Measurements from ENCODE around the gene ZNF438. TPM values are rescaled to one million over a fixed set of nuclear protein-coding genes. Genes with fewer than 3 reads are reported as not detected.

The ZNF438 gene
- total and polyA plus RNA-seq, 9 donors = 6.2 to 12.7 (median 7.1) TPM

DNA sequence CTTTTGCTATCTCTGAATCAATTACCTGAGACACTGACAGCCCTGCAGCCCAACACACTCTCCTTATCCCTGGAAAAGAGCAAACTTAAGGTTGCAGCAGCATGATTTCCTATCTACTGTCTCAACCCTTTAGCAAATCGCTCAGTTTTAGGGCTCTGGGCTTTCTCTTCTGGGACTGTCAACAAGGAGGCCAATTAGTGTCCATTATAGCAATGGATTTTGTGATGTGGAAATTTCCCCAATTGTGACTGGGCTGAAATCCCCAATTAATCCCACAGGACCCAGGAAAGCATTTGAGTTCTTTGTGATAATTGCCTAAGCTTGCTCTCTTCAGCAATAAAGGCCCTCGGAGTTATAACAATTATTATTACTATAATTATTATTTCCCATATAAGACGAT lies 197.0 kb downstream of the ZNF438 start:
- Histone ChIP-seq H3K27me3 (no peaks in the 10 kb centered on the region), H3K4me1 (ENCODE audit: insufficient read depth) (peaks cover 9% of the 10 kb centered on the region), H3K4me3 (no peak overlapping the region), H3K36me3 (no peaks in the 10 kb centered on the region), H3K27ac (no peak overlapping the region), H3K9me3 (no peaks in the 10 kb centered on the region)
- intact Hi-C loops (cut with DNase I) = no loop called here
- TF ChIP-seq, protein P1, sequence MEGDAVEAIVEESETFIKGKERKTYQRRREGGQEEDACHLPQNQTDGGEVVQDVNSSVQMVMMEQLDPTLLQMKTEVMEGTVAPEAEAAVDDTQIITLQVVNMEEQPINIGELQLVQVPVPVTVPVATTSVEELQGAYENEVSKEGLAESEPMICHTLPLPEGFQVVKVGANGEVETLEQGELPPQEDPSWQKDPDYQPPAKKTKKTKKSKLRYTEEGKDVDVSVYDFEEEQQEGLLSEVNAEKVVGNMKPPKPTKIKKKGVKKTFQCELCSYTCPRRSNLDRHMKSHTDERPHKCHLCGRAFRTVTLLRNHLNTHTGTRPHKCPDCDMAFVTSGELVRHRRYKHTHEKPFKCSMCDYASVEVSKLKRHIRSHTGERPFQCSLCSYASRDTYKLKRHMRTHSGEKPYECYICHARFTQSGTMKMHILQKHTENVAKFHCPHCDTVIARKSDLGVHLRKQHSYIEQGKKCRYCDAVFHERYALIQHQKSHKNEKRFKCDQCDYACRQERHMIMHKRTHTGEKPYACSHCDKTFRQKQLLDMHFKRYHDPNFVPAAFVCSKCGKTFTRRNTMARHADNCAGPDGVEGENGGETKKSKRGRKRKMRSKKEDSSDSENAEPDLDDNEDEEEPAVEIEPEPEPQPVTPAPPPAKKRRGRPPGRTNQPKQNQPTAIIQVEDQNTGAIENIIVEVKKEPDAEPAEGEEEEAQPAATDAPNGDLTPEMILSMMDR (IDR thresholded peaks at IDR 0.05) = no peak
- no peak for TF ChIP-seq POLR2A (IDR thresholded peaks at IDR 0.05)
- no peak for TF ChIP-seq EP300 (IDR thresholded peaks at IDR 0.05)
- DNase-seq = no peak
- 91 to 97% (median 95%) methylated on average over 3 of the region's 3 CpGs for WGBS, 3 donors

DNA sequence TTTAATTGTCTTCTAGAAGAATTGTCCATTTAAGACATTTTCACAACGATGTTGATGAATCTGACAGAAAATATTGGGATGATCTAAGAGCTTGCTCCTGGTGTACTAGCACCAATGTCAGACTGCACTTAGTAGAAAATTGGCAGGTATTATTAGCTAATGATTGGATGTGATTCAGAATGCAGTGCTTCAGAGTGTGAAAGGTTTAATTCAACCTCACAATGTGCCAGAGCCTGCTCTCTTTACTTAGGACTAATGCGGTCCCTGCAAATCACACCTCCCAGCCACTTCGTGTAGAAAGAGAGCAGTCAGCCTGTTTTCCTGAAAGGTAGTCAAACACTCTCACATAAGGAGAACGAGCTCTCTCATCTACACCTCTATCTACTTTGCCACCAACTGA lies 197.5 kb downstream of the ZNF438 start:
- Histone ChIP-seq H3K27me3 (no peaks in the 10 kb centered on the region), H3K27ac (no peak overlapping the region), H3K4me3 (no peak overlapping the region), H3K36me3 (no peaks in the 10 kb centered on the region), H3K4me1 (ENCODE audit: insufficient read depth) (peaks cover 8% of the 10 kb centered on the region), H3K9me3 (no peaks in the 10 kb centered on the region)
- intact Hi-C loops (cut with DNase I) = no loop called here
- WGBS, 3 donors = 89 to 96% (median 95%) methylated on average over 4 of the region's 4 CpGs
- no peak for DNase-seq
- TF ChIP-seq POLR2A (IDR thresholded peaks at IDR 0.05) (no peak), EP300 (IDR thresholded peaks at IDR 0.05) (no peak)
- TF ChIP-seq, protein P1 (IDR thresholded peaks at IDR 0.05) = no peak

DNA sequence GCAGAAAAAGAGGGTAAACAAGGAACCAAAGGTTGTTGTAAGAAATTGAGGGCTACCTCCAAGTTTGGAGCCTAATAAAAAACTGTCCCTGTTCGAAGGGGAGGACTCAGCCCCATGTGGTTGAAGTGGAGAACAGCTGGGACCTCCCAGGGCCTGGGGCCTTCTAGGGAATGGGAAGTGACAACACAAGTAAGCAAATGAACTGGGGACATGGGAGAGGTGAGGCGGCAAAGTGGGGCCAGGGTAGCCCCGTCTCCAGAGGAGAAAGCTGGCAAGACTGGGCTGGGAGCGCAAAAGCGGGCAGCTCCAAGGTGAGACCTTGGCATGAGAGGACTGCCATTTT lies 198.1 kb downstream of the ZNF438 start:
- Histone ChIP-seq H3K27ac (no peak overlapping the region), H3K36me3 (no peaks in the 10 kb centered on the region), H3K4me3 (no peak overlapping the region), H3K4me1 (ENCODE audit: insufficient read depth) (peaks cover 8% of the 10 kb centered on the region), H3K9me3 (no peaks in the 10 kb centered on the region), H3K27me3 (no peaks in the 10 kb centered on the region)
- intact Hi-C loops (cut with DNase I) = no loop called here
- TF ChIP-seq POLR2A (IDR thresholded peaks at IDR 0.05) (no peak), EP300 (IDR thresholded peaks at IDR 0.05) (no peak)
- TF ChIP-seq, protein P1 (IDR thresholded peaks at IDR 0.05) = no peak
- no peak for DNase-seq
- WGBS, 3 donors = 93 to 94% (median 93%) methylated on average over 5 of the region's 5 CpGs

DNA sequence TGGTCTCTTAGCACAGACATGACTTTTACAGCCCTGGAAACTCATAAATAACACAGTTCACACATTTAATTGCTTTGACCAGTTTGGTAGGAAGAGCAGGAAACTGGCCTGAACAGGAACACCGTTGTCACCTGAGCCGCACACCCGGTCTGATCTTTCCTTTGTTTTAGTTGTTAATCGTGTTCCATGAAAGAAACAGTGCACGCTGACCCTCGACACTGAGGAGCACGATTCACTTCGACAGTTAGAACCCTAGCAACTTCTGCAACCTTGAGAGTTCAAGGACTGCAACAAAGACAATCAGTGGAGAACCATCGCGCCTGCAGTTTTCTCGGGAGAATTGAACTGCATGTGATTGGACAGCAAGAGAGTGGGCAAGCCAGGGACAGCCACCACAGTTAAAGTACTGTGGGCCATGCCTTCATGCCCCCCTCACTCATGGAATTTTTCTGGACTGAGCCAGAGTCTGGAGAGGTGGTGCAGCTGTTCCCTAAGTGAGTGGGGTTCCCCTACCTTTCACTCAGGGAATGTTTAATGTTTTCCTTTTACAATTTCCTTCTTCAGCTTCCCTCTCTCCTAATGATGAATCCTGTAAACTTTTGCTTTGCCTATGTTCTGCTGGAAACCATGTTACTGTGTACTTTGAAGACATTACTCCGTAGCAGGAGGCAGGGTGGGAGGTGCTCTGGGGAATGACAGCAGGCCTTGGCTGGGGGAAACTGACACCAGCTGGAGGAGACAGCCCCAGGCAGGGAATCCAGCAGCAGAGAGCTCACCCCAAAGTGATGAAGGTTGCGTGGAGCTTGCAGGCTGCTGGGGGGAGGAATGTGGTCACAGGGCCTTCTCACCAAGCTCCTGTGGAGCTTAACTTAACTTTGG lies 198.7 kb downstream of the ZNF438 start:
- intact Hi-C loops (cut with DNase I) = no loop called here
- no peak overlapping the region for H3K4me3 ChIP-seq
- no peak for DNase-seq
- H3K9me3 ChIP-seq = no peaks in the 10 kb centered on the region
- no peaks in the 10 kb centered on the region for H3K36me3 ChIP-seq
- H3K27ac ChIP-seq = no peak overlapping the region
- H3K27me3 ChIP-seq = no peaks in the 10 kb centered on the region
- no peak for TF ChIP-seq POLR2A (IDR thresholded peaks at IDR 0.05)
- TF ChIP-seq, protein P1 (IDR thresholded peaks at IDR 0.05) = no peak
- TF ChIP-seq EP300 (IDR thresholded peaks at IDR 0.05) = no peak
- WGBS, 3 donors = 25 to 45% (median 27%) methylated on average over 13 of the region's 13 CpGs
- peaks cover 8% of the 10 kb centered on the region for H3K4me1 ChIP-seq (ENCODE audit: insufficient read depth)
